H1 (cell line): ENCODE results near the gene CLDN14. TPM values are rescaled to one million over a fixed set of nuclear protein-coding genes. Genes with fewer than 3 reads are reported as not detected.

ENCODE experiments used
- CTCF ChIA-PET: fragments of 300-600 bp; sonication (Branson Sonifier 250); formaldehyde crosslinking; loops from one replicate; lab custom pipeline; 2021; ENCODE audit not compliant: partially characterized antibody; lab: Charles Lee
- POLR2A ChIA-PET: fragments of 300-600 bp; sonication (Branson Sonifier 250); formaldehyde crosslinking; loops from one replicate; lab custom pipeline; 2021; ENCODE audit warnings: inconsistent platforms; ENCODE audit not compliant: partially characterized antibody; lab: Charles Lee
- DNase-seq, 2 experiments: peaks; one replicate each; pipeline versions ENCODE4 v3.0.0 to v3.0.0-alpha.2; 2010 to 2022; ENCODE audit warnings: low spot score in 2 of 2, low read depth in 1 of 2, mixed read lengths in 1 of 2
- FAIRE-seq: peaks from 2 replicates; lab custom pipeline; 2011; peaks lifted over from hg19 to GRCh38; lab: Jason Lieb, UNC
- H2AFZ ChIP-seq: 2 replicates; pipeline ENCODE4 v1.8.1; 2012; ENCODE audit warnings: low read length, inconsistent platforms
- H2AK5ac ChIP-seq: 2 replicates; pipeline ENCODE4 v1.6.1; 2013; ENCODE audit warnings: low read depth, low read length
- H2BK120ac ChIP-seq: replicated peaks from 2 replicates; pipeline ENCODE3; 2013; ENCODE audit warnings: low read depth, low read length, inconsistent platforms
- H2BK12ac ChIP-seq: 2 replicates; pipeline ENCODE4 v1.6.1; 2013; ENCODE audit warnings: low read depth, low read length
- H2BK15ac ChIP-seq: 2 replicates; pipeline ENCODE4 v1.6.1; 2013; ENCODE audit warnings: low read length
- H2BK20ac ChIP-seq: 2 replicates; pipeline ENCODE4 v1.6.1; 2013; ENCODE audit warnings: low read length
- H2BK5ac ChIP-seq: 2 replicates; pipeline ENCODE4 v1.6.1; 2013; ENCODE audit warnings: low read depth, low read length
- H3K14ac ChIP-seq: 2 replicates; pipeline ENCODE4 v1.6.1; 2013; ENCODE audit warnings: inconsistent platforms; ENCODE audit not compliant: insufficient read length
- H3K18ac ChIP-seq: 2 replicates; pipeline ENCODE4 v1.6.1; 2013; ENCODE audit warnings: low read length; ENCODE audit errors: extremely low read depth
- H3K23ac ChIP-seq: 2 replicates; pipeline ENCODE4 v1.6.1; 2013; ENCODE audit warnings: inconsistent platforms; ENCODE audit not compliant: insufficient read length
- H3K23me2 ChIP-seq: 2 replicates; pipeline ENCODE4 v1.6.1; 2013; ENCODE audit warnings: low read depth, low read length
- H3K27ac ChIP-seq: 2 replicates; pipeline ENCODE4 v1.6.1; 2011; ENCODE audit warnings: low read depth, low read length, inconsistent platforms
- H3K27me3 ChIP-seq, 4 experiments: replicated peaks in 1 of 4; 1 replicate in 1 of 4; 2 replicates in 3 of 4; pipeline versions ENCODE4 v1.6.1 to v1.8.1; 2011 to 2013; ENCODE audit warnings: low read length in 3 of 4, mild to moderate bottlenecking in 3 of 4, inconsistent platforms in 2 of 4, mixed read lengths in 2 of 4, moderate library complexity in 1 of 4; ENCODE audit not compliant: control insufficient read depth in 3 of 4, insufficient read depth in 3 of 4; ENCODE audit errors: extremely low read depth in 1 of 4
- H3K36me3 ChIP-seq, 4 experiments: 2 replicates each; pipeline versions ENCODE4 v1.6.1 to v1.8.1; 2011 to 2013; ENCODE audit warnings: mild to moderate bottlenecking in 4 of 4, low read length in 3 of 4, moderate library complexity in 2 of 4, control low read depth in 1 of 4, inconsistent platforms in 1 of 4; ENCODE audit not compliant: insufficient read depth in 4 of 4, control insufficient read depth in 2 of 4
- H3K4ac ChIP-seq: replicated peaks from 2 replicates; pipeline ENCODE3; 2013; ENCODE audit warnings: low read length, low read depth, mixed read lengths, inconsistent platforms; ENCODE audit not compliant: insufficient read length
- H3K4me1 ChIP-seq, 4 experiments: replicated peaks in 1 of 4; 1 replicate in 1 of 4; 2 replicates in 3 of 4; pipeline versions ENCODE4 v1.6.1 to v1.8.1; 2011 to 2013; ENCODE audit warnings: low read length in 3 of 4, inconsistent platforms in 2 of 4, mixed read lengths in 1 of 4; ENCODE audit not compliant: insufficient read depth in 4 of 4, control insufficient read depth in 3 of 4
- H3K4me2 ChIP-seq, 2 experiments: 2 replicates each; pipeline versions ENCODE4 v1.6.1 to v1.8.1; 2011 to 2013; ENCODE audit warnings: low read depth in 2 of 2, low read length in 2 of 2, control low read depth in 1 of 2, inconsistent platforms in 1 of 2, mild to moderate bottlenecking in 1 of 2; ENCODE audit not compliant: insufficient read depth in 1 of 2
- H3K4me3 ChIP-seq, 4 experiments: fragments of 200-600, 300-600 bp in 1 of 4; sonication (generic), shearing (Covaris generic), sonication (Bioruptor Twin) in 1 of 4; 2 replicates each; pipeline versions ENCODE4 v1.5.1 to v1.8.1; 2011 to 2016; ENCODE audit warnings: low read length in 4 of 4, low read depth in 3 of 4, control low read depth in 2 of 4, inconsistent platforms in 2 of 4, mild to moderate bottlenecking in 2 of 4, mixed read lengths in 1 of 4, moderate library complexity in 1 of 4; ENCODE audit not compliant: insufficient read depth in 2 of 4; ENCODE audit errors: extremely low read depth in 1 of 4
- H3K56ac ChIP-seq: replicated peaks from 2 replicates; pipeline ENCODE3; 2013; ENCODE audit warnings: low read depth, mild to moderate bottlenecking, mixed read lengths, low read length, inconsistent platforms; ENCODE audit not compliant: insufficient read length
- H3K79me1 ChIP-seq: 2 replicates; pipeline ENCODE4 v1.6.1; 2013; ENCODE audit warnings: low read depth, low read length, control low read depth
- H3K79me2 ChIP-seq, 2 experiments: 2 replicates each; pipeline versions ENCODE4 v1.6.1 to v1.8.1; 2012 to 2013; ENCODE audit warnings: low read length in 2 of 2, mild to moderate bottlenecking in 2 of 2, inconsistent platforms in 1 of 2; ENCODE audit not compliant: insufficient read depth in 2 of 2, control insufficient read depth in 1 of 2
- H3K9ac ChIP-seq, 4 experiments: replicated peaks in 1 of 4; 1 replicate in 1 of 4; 2 replicates in 3 of 4; pipeline versions ENCODE4 v1.6.1 to v1.8.1; 2011 to 2013; ENCODE audit warnings: low read depth in 3 of 4, low read length in 3 of 4, control low read depth in 2 of 4, mild to moderate bottlenecking in 2 of 4, moderate library complexity in 2 of 4, inconsistent platforms in 1 of 4; ENCODE audit errors: extremely low read depth in 1 of 4
- H3K9me3 ChIP-seq, 2 experiments: 2 replicates each; pipeline versions ENCODE4 v1.6.1 to v1.8.1; 2012 to 2013; ENCODE audit warnings: mild to moderate bottlenecking in 2 of 2, moderate library complexity in 2 of 2, control low read depth in 1 of 2, inconsistent platforms in 1 of 2, low read depth in 1 of 2, low read length in 1 of 2, mixed read lengths in 1 of 2; ENCODE audit not compliant: insufficient read depth in 2 of 2
- H4K20me1 ChIP-seq, 2 experiments: replicated peaks in 1 of 2; 2 replicates each; pipeline versions ENCODE3 to v1.8.1; 2011 to 2013; ENCODE audit warnings: inconsistent platforms in 2 of 2, low read length in 2 of 2, mild to moderate bottlenecking in 1 of 2; ENCODE audit not compliant: insufficient read depth in 2 of 2, control insufficient read depth in 1 of 2
- H4K5ac ChIP-seq: 2 replicates; pipeline ENCODE4 v1.6.1; 2013; ENCODE audit warnings: low read length, low read depth, mixed read lengths, inconsistent platforms; ENCODE audit not compliant: insufficient read length
- H4K8ac ChIP-seq: 2 replicates; pipeline ENCODE4 v1.8.0; 2013; ENCODE audit warnings: mild to moderate bottlenecking, moderate library complexity, low read length, inconsistent platforms; ENCODE audit not compliant: insufficient read depth; ENCODE audit errors: extremely low read depth
- H4K91ac ChIP-seq: replicated peaks from 2 replicates; pipeline ENCODE3; 2013; ENCODE audit warnings: low read length, mixed read lengths, inconsistent platforms; ENCODE audit not compliant: insufficient read length
- BRCA1 ChIP-seq: IDR thresholded peaks from 2 replicates; pipeline ENCODE4 v1.6.1; 2012; ENCODE audit warnings: low read depth, low read length, improper control_type of control experiment
- CHD2 ChIP-seq: IDR thresholded peaks from 2 replicates; pipeline ENCODE4 v1.6.1; 2012; ENCODE audit warnings: low read length, improper control_type of control experiment
- CTCF ChIP-seq, 3 experiments: IDR thresholded peaks; 1 replicate in 2 of 3; 2 replicates in 1 of 3; pipeline versions ENCODE4 v1.5.1 to v1.6.1; 2011; ENCODE audit warnings: low read length in 3 of 3, mild to moderate bottlenecking in 3 of 3, inconsistent platforms in 2 of 3, low read depth in 1 of 3, moderate library complexity in 1 of 3; ENCODE audit not compliant: insufficient read depth in 1 of 3; ENCODE audit errors: control extremely low read depth in 1 of 3
- E2F6 ChIP-seq: IDR thresholded peaks from 2 replicates; pipeline ENCODE4 v1.6.1; 2012; ENCODE audit warnings: inconsistent platforms
- KDM1A ChIP-seq: fragments of 200-600, 300-600 bp; sonication (generic); IDR thresholded peaks from 2 replicates; pipeline ENCODE4 v1.7.1; 2016; ENCODE audit warnings: mild to moderate bottlenecking, low read length, borderline replicate concordance
- KDM4A ChIP-seq: IDR thresholded peaks from one replicate; pipeline ENCODE4 v1.7.1; 2012; ENCODE audit warnings: low read depth, mild to moderate bottlenecking, moderate library complexity, low read length, inconsistent platforms; ENCODE audit not compliant: severe bottlenecking
- SAP30 ChIP-seq: fragments of 300-600 bp; sonication (generic); IDR thresholded peaks from 2 replicates; pipeline ENCODE4 v1.7.1; 2012; ENCODE audit warnings: low read length, moderate library complexity, mild to moderate bottlenecking, inconsistent platforms; ENCODE audit not compliant: insufficient read depth, insufficient replicate concordance
- SP1 ChIP-seq: IDR thresholded peaks from 2 replicates; pipeline ENCODE4 v1.6.1; 2011; ENCODE audit warnings: low read depth, low read length
- SP4 ChIP-seq: IDR thresholded peaks from 2 replicates; pipeline ENCODE4 v1.6.1; 2012; ENCODE audit warnings: low read length, inconsistent platforms
- WGBS, 2 experiments: shearing (Covaris generic) in 1 of 2; methylation state at CpG; one replicate each; pipeline versions ENCODE4 v1.1.6 to v1.1.7; 2013 to 2015; ENCODE audit warnings: low lambda C conversion rate in 2 of 2, mixed read lengths in 2 of 2, inconsistent platforms in 1 of 2, low coverage in 1 of 2, missing lambda C conversion rate in 1 of 2; ENCODE audit not compliant: insufficient replicate concordance in 2 of 2, insufficient coverage in 1 of 2, insufficient read length in 1 of 2; ENCODE audit errors: extremely low coverage in 1 of 2, missing lambda C conversion rate in 1 of 2; 5-methylcytosine and 5-hydroxymethylcytosine counted together
- polyA plus RNA-seq, 7 experiments: library from polyadenylated mRNA; depleted of rRNA in 3 of 7; stranded (reverse) in 5 of 7; unstranded in 2 of 7; fragments of >200 nt in 5 of 7; fragments of 200-250 nt in 2 of 7; gene quantifications; 1 replicate in 5 of 7; 2 replicates in 1 of 7; 4 replicates in 1 of 7; pipeline versions ENCODE4 v1.2.1 to v1.2.3, GENCODE V29; 2011 to 2013; ENCODE audit warnings: missing spikeins in 2 of 7, mixed read lengths in 2 of 7
- total RNA-seq: library from RNA; stranded (reverse); fragmentation: NEBNext Ultra II Directional; extraction: Animal tissue kit (Norgen Biotek cat#: 25700); gene quantifications from 2 replicates; pipeline ENCODE4 v1.2.1, GENCODE V29; 2021

The CLDN14 gene
- total and polyA plus RNA-seq, 2 of the 8 experiments (the other 6 are each of a cell fraction or from before 2014, with no cell fraction given), result 0.08 TPM; not detected in 1

DNA sequence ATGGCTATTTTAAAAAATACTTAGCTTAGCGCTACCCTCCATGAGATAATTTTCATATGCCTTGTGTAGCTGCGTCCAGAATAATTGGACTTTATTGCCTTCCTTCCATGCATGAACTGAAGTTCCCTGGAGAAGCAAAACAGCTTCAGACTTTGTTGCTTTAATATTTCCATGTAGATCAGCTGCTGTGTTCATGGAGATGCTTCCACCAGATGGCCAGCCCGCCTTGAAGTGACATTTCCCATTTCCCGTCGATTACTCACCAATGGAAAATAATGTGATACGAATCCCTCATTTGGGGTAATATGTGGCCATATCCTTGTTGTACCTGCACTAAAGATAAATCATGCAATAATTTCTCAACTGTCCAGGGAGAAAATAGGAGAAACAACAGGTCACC lies 47.4 kb upstream of the CLDN14 start:
- Histone ChIP-seq H3K18ac (no peak overlapping the region), H3K4me2 (no peak overlapping the region), H4K5ac (no peak overlapping the region), H2BK120ac (no peak overlapping the region), H3K4ac (no peak overlapping the region), H2BK12ac (no peak overlapping the region), H2AFZ (no peak overlapping the region), H3K27me3 (no peaks in the 10 kb centered on the region), H3K23me2 (no peaks in the 10 kb centered on the region), H2BK5ac (no peak overlapping the region), H2AK5ac (no peak overlapping the region), H3K4me3 (no peak overlapping the region), H3K9me3 (no peaks in the 10 kb centered on the region), H4K91ac (no peak overlapping the region), H3K79me1 (no peaks in the 10 kb centered on the region), H3K14ac (no peak overlapping the region), H3K4me1 (no peaks in the 10 kb centered on the region; a peak in 1 of 7 replicates), H3K36me3 (no peaks in the 10 kb centered on the region), H3K23ac (no peak overlapping the region), H4K20me1 (no peaks in the 10 kb centered on the region), H2BK20ac (no peak overlapping the region), H3K79me2 (no peaks in the 10 kb centered on the region), H4K8ac (no peak overlapping the region), H2BK15ac (no peak overlapping the region), H3K27ac (no peak overlapping the region), H3K56ac (no peak overlapping the region), H3K9ac (no peak overlapping the region)
- DNase-seq (no peak), FAIRE-seq (no peak)
- ChIA-PET CTCF (interaction anchor here (0.6 to 2.0 kb wide), 4 partner anchors 22 to 1449 kb away, joined by 3 to 5 read pairs (median 4); no protein-coding TSS in a partner anchor), POLR2A (no interaction called here)
- 96% methylated on average over 6 of the region's 6 CpGs; no CpG with 5 or more reads in 1 of the 2 experiments for WGBS, 2 experiments
- TF ChIP-seq KDM4A, result no peak
- TF ChIP-seq CTCF (IDR thresholded peaks at IDR 0.05; ENCODE audit: control extremely low read depth in 1 of 3, insufficient read depth in 1 of 3, low read depth in 1 of 3, low read length in 3 of 3), result no peak
- no peak for TF ChIP-seq SP1
- TF ChIP-seq BRCA1, result no peak
- no peak for TF ChIP-seq SAP30
- TF ChIP-seq E2F6, result no peak
- no peak for TF ChIP-seq CHD2
- TF ChIP-seq SP4, result no peak
- no peak for TF ChIP-seq KDM1A
